Subcutaneous adipose tissue (tissue), 4 donors: ENCODE data around the gene HOXA2. TPM values are rescaled to one million over a fixed set of nuclear protein-coding genes. Genes with fewer than 3 reads are reported as not detected.

Experiments used
- CTCF ChIP-seq: fragments of 450-650 bp; IDR thresholded peaks from one replicate; pipeline ENCODE4 v1.5.1; 2016; ENCODE audit warnings: low read depth, mild to moderate bottlenecking, control low read depth, antibody characterized with exemption, moderate library complexity
- total RNA-seq, 4 donors: library from RNA; depleted of rRNA; stranded (reverse); fragments of >200 nt; gene quantifications; one replicate each; pipeline ENCODE4 v1.1.0, GENCODE V29; 2016

The HOXA2 gene
- total RNA-seq, 4 donors from 2014 or later, result 0.51 to 1.7 (median 0.88) TPM; not detected in 1

GRCh38 chr7:27121684-27122076 lies 19.2 kb upstream of the HOXA2 start:
- no peak for TF ChIP-seq CTCF

- no peak for TF ChIP-seq CTCF
Measured at GRCh38 chr7:27119412-27119911, 17.0 kb upstream of the HOXA2 start.

- no peak for TF ChIP-seq CTCF
Measured at GRCh38 chr7:27118580-27118979, 16.1 kb upstream of the HOXA2 start.

GRCh38 chr7:27117887-27118491 lies 15.5 kb upstream of the HOXA2 start:
- TF ChIP-seq CTCF, result no peak

- TF ChIP-seq CTCF, result no peak
Measured at GRCh38 chr7:27116962-27117886, 14.7 kb upstream of the HOXA2 start.

GRCh38 chr7:27116031-27116961 lies 13.8 kb upstream of the HOXA2 start:
- TF ChIP-seq CTCF, result no peak
